Neural crest cell (in vitro differentiated cells): ENCODE results near the gene HACD3. TPM values are rescaled to one million over a fixed set of nuclear protein-coding genes. Genes with fewer than 3 reads are reported as not detected.
A peak's percentile ranks its signal among the peaks of the same experiment; 100 is the strongest.

Source experiments
- DNase-seq: peaks from one replicate; pipeline ENCODE4 v3.0.0; 2021; ENCODE audit warnings: low read depth, mixed read lengths, low spot score
- H3K27ac Mint-ChIP-seq: one replicate; pipeline ENCODE4 v1.8.0; 2021; ENCODE audit warnings: mild to moderate bottlenecking, mixed read lengths; ENCODE audit not compliant: unreplicated experiment
- H3K27me3 Mint-ChIP-seq: 2 replicates; pipeline ENCODE4 v1.8.0; 2021; ENCODE audit warnings: low read depth, mild to moderate bottlenecking, mixed read lengths
- H3K36me3 Mint-ChIP-seq: 2 replicates; pipeline ENCODE4 v1.8.0; 2021; ENCODE audit warnings: low read depth, mild to moderate bottlenecking, mixed read lengths
- H3K4me1 Mint-ChIP-seq: 2 replicates; pipeline ENCODE4 v1.8.0; 2021; ENCODE audit warnings: mixed read lengths
- H3K4me3 Mint-ChIP-seq: one replicate; pipeline ENCODE4 v1.8.0; 2021; ENCODE audit warnings: mild to moderate bottlenecking, mixed read lengths
- H3K9me3 Mint-ChIP-seq: 2 replicates; pipeline ENCODE4 v1.8.0; 2021; ENCODE audit warnings: mixed read lengths
- CTCF ChIP-seq: fragments of 200-600 bp; sonication (generic); conservative IDR thresholded peaks from 2 replicates; pipeline ENCODE4 v1.5.0; 2021; ENCODE audit warnings: antibody characterized with exemption, mild to moderate bottlenecking
- long read RNA-seq: library from polyadenylated mRNA; unstranded; transcript quantifications from one replicate; pipeline ENCODE4 v2.0.0, GENCODE V29; 2020
- total RNA-seq: library from RNA; stranded (reverse); gene quantifications from 2 replicates; pipeline ENCODE4 v1.2.1, GENCODE V29; 2021

HACD3 gene, protein sequence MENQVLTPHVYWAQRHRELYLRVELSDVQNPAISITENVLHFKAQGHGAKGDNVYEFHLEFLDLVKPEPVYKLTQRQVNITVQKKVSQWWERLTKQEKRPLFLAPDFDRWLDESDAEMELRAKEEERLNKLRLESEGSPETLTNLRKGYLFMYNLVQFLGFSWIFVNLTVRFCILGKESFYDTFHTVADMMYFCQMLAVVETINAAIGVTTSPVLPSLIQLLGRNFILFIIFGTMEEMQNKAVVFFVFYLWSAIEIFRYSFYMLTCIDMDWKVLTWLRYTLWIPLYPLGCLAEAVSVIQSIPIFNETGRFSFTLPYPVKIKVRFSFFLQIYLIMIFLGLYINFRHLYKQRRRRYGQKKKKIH
- 147 and 153 TPM in 2 replicates for total RNA-seq
- long read RNA-seq, transcript HACD3-201 (11 exons, 3,228 nt) = major isoform, 672 of 756 reads
- long read RNA-seq, partial matches to known transcripts = 38 of 756 reads
- long read RNA-seq, other reads (novel, unspliced or antisense) = 37 of 756 reads

GRCh38 chr15:65530318-65531111 is at the start of gene HACD3:
TSS of gene HACD3 (plus strand) at chr15:65530463. CDS start at chr15:65530632, 169 bp downstream.
- Mint-ChIP-seq H3K4me1 (peaks cover 38% of the 10 kb centered on the region), H3K27me3 (no peaks in the 10 kb centered on the region), H3K9me3 (no peaks in the 10 kb centered on the region), H3K36me3 (no peaks in the 10 kb centered on the region), H3K4me3 (peak within 1 kb of the TSS; percentile 84), H3K27ac (peak within 1 kb of the TSS; percentile 99)
- peak; percentile 91 for DNase-seq
- no peak for TF ChIP-seq CTCF

- no peaks in the 10 kb centered on the region for H3K4me1 Mint-ChIP-seq
- H3K27me3 Mint-ChIP-seq = no peaks in the 10 kb centered on the region
- H3K4me3 Mint-ChIP-seq = no peak overlapping the region
- TF ChIP-seq CTCF = no peak
- no peaks in the 10 kb centered on the region for H3K36me3 Mint-ChIP-seq
- no peaks in the 10 kb centered on the region for H3K9me3 Mint-ChIP-seq
- no peak overlapping the region for H3K27ac Mint-ChIP-seq
- no peak for DNase-seq
Observed at GRCh38 chr15:65484876-65485275, 45.4 kb upstream of the HACD3 start.

- H3K27ac Mint-ChIP-seq = no peak overlapping the region
- TF ChIP-seq CTCF = no peak
- no peaks in the 10 kb centered on the region for H3K4me1 Mint-ChIP-seq
- no peak overlapping the region for H3K4me3 Mint-ChIP-seq
- peaks cover 9% of the 10 kb centered on the region for H3K36me3 Mint-ChIP-seq
- DNase-seq = no peak
- H3K9me3 Mint-ChIP-seq = no peaks in the 10 kb centered on the region
- no peaks in the 10 kb centered on the region for H3K27me3 Mint-ChIP-seq
Observed at GRCh38 chr15:65494076-65494475, 36.2 kb upstream of the HACD3 start.

DNA sequence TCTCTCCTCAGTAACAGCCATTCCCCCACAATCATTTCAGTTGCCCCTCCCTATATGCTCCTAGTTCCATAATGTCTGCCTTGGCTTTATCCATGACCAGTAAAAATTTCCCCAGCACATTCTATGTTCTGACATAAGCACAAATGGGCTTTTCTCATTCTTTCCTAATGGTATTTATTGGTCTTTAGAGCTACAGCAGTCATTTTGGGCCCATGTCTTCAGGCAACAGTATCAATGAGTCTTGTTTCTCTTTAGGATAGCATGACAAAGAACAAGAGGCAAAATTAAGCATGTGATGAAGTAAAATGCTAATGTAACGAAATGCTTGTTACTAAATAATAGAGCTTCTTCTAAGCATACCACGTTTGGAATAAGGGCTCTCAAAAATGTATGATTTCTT is 20.9 kb upstream of the HACD3 start:
- Mint-ChIP-seq H3K4me3 (no peak overlapping the region), H3K36me3 (no peaks in the 10 kb centered on the region), H3K27ac (no peak overlapping the region), H3K9me3 (no peaks in the 10 kb centered on the region), H3K27me3 (no peaks in the 10 kb centered on the region), H3K4me1 (no peaks in the 10 kb centered on the region)
- TF ChIP-seq CTCF = no peak
- no peak for DNase-seq

- Mint-ChIP-seq H3K4me1 (peaks cover 14% of the 10 kb centered on the region), H3K36me3 (no peaks in the 10 kb centered on the region), H3K4me3 (peak overlapping the region; percentile 41), H3K27me3 (no peaks in the 10 kb centered on the region), H3K27ac (no peak overlapping the region), H3K9me3 (no peaks in the 10 kb centered on the region)
- DNase-seq = no peak
- TF ChIP-seq CTCF = no peak
Observed at GRCh38 chr15:65512189-65512588, 18.1 kb upstream of the HACD3 start.
